AG09309 (cell line): ENCODE measurements around the gene PGLYRP1.
A peak's percentile ranks its signal among the peaks of the same experiment; 100 is the strongest.

Experiments used
- DNase-seq: peaks from one replicate; pipeline ENCODE4 v3.0.0-alpha.2; 2010; ENCODE audit warnings: low read depth
- H3K4me3 ChIP-seq: 2 replicates; pipeline ENCODE4 v1.5.1; 2011; ENCODE audit warnings: mild to moderate bottlenecking, low read depth, low read length, moderate library complexity; ENCODE audit not compliant: control insufficient read depth
- TF ChIP-seq, protein P1 (sequence below): IDR thresholded peaks from 2 replicates; pipeline ENCODE4 v1.5.1; 2011; ENCODE audit warnings: mild to moderate bottlenecking, low read depth, low read length, inconsistent platforms; ENCODE audit not compliant: insufficient read depth, control insufficient read depth; ENCODE audit errors: missing control alignments

Gene PGLYRP1

DNA sequence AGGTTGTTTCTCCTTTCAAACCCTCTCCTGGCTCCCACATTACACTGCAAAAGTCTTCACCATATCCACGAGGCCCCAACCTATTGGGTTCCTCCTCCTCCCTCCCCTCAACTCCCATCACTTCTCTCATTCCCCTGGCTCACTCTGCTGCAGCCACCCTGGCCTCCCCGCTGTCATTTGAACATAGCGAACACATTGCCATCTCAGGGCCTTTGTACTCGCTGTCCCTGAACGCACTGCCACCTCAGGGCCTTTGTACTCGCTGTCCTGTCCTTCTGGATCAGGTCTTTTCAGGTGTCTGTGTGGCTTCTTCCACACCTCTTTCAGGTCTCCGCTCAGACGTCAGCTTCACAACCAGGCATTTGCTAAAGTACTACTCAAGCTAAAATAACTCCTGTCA, 25.9 kb downstream of the PGLYRP1 start:
- no peak for DNase-seq
- H3K4me3 ChIP-seq, result no peak overlapping the region
- TF ChIP-seq, protein P1, sequence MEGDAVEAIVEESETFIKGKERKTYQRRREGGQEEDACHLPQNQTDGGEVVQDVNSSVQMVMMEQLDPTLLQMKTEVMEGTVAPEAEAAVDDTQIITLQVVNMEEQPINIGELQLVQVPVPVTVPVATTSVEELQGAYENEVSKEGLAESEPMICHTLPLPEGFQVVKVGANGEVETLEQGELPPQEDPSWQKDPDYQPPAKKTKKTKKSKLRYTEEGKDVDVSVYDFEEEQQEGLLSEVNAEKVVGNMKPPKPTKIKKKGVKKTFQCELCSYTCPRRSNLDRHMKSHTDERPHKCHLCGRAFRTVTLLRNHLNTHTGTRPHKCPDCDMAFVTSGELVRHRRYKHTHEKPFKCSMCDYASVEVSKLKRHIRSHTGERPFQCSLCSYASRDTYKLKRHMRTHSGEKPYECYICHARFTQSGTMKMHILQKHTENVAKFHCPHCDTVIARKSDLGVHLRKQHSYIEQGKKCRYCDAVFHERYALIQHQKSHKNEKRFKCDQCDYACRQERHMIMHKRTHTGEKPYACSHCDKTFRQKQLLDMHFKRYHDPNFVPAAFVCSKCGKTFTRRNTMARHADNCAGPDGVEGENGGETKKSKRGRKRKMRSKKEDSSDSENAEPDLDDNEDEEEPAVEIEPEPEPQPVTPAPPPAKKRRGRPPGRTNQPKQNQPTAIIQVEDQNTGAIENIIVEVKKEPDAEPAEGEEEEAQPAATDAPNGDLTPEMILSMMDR, result no peak

DNA sequence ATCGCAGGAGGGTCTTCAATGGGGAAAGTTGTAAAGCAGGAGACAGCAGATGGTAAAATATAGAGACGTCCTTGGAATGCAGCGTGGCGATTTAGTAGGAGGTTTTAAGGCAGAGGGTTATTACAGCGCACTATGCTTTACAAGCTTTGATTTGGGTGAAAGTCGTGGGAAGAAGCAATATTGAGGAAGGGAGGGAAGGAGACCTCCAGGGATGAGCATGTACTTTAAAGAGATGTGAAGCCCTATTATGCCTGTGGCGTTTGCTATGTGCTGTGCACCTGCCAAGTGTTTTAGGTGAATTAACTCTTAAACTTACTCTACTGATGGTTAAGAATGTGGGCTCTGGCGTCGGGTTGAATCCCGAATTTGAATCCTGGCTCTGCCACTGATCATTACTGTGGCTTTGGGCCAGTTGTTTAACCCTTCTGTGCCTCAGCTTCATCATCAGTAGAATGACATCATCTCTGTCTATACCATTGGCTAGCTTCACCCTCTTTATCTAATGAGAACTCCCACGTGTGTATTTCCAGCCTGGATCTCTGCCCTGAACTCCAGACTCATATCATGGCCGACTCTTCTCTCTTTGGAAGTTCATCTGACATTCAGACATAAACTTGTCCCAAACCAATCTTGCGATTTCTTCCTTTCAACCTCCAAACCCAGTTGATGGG, 27.0 kb downstream of the PGLYRP1 start:
- DNase-seq, result no peak
- H3K4me3 ChIP-seq, result peak overlapping the region; percentile 84
- TF ChIP-seq, protein P1, result no peak

DNA sequence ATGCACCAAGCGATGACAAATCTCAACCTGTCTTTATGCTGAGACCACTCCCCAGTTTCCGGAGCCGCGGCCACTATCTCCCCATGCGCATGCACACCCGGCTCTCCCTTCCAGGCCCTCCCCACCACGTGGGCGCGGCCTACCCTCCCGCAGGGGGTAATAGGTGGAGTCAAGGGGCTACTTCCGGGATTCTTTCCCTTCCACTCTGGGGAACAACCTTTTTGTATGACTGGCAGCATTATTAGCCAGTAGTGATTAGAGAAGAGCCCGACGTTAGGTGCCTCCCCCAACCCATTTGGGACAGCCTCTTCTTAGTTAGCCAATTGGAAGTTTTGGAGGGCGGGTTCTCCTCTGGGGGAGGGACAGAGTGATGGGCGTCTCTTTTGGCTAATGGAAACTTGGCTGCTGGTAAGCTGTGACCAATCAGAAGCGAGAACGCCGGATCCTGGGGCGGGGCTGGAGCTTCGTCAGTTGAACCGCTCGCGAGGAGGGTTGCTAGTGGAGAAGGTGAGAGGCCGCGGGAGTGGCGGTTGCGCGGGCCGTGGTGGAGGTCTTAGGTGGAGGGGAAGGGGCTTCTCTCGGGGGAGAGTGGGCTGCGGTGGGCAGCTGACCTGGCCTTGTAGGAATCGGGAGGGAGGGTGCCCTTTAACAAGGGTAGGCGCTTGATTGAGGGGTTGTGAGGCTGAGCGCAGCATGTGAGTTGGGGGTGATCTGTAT, 27.7 kb downstream of the PGLYRP1 start, which contains the start of gene CCDC61:
Gene CCDC61, plus strand, starts transcription at position 470 of the 717 bp plus-strand sequence. CDS start 7,552 bp downstream, outside the sequence.
- DNase-seq, result peak; percentile 98
- TF ChIP-seq, protein P1, result no peak
- H3K4me3 ChIP-seq, result peak within 1 kb of the TSS; percentile 84

DNA sequence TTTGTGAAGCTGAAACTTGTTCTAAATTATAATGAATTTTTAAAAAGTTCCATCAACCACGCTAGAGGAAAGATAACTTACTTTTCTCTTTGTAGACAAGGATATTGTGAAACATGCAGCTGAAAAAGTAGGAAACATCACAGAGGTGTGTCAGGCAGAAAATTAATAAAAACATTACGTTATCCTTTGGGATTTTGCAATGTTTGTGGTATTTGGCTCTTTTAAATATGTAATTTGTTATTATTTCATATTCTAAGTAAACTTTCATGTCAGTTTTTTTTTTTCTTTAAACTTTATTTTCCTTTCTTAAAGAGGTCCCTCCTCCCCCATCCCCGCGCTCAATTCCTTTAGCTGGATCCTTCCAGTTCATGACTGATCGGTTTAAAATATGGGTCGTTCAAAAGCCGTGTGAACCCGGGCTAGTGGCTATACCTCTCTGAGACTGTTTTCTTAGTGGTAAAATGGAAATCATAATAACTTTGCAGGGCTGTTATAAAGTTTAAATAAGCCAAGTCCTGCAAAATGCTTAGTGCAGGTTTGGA, 28.3 kb downstream of the PGLYRP1 start:
- TF ChIP-seq, protein P1, result no peak
- no peak for DNase-seq
- peak overlapping the region; percentile 40 for H3K4me3 ChIP-seq

- DNase-seq, result no peak
- H3K4me3 ChIP-seq, result no peak overlapping the region
- TF ChIP-seq, protein P1, result no peak
These were observed 32.6 kb downstream of the PGLYRP1 start for GRCh38 chr19:45990113-45990728.

- TF ChIP-seq, protein P1, result no peak
- DNase-seq, result no peak
- H3K4me3 ChIP-seq, result no peak overlapping the region
These were observed 37.5 kb downstream of the PGLYRP1 start for GRCh38 chr19:45985321-45985720.
